Measurements from ENCODE around the gene BDKRB2.

DNA sequence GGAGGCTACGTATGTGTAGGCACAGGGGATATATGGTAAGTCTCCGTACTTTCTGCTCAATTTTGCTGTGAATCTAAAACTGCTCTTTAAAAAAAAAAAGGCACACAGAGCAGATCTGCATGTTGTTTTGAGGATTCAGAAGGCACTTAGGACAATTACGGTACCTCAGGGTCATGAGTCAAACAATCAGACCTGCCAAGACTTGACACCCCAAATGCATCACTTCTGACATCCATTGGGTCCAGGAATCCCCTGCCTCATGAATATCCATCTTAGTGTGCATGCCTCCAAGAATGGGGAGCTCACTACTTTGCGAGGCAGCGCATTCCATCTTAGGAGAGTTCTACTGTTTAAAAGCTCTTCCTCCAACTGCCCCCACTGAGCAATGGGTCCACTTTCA is 3.0 kb downstream of the BDKRB2 start:
- TF ChIP-seq TAF1 (IDR thresholded peaks at IDR 0.05; ENCODE audit: borderline replicate concordance, insufficient read depth, low read length): no peak
- no peak for TF ChIP-seq POLR2AphosphoS5 (IDR thresholded peaks at IDR 0.05; ENCODE audit: low read depth, low read length)
- TF ChIP-seq, protein P1, sequence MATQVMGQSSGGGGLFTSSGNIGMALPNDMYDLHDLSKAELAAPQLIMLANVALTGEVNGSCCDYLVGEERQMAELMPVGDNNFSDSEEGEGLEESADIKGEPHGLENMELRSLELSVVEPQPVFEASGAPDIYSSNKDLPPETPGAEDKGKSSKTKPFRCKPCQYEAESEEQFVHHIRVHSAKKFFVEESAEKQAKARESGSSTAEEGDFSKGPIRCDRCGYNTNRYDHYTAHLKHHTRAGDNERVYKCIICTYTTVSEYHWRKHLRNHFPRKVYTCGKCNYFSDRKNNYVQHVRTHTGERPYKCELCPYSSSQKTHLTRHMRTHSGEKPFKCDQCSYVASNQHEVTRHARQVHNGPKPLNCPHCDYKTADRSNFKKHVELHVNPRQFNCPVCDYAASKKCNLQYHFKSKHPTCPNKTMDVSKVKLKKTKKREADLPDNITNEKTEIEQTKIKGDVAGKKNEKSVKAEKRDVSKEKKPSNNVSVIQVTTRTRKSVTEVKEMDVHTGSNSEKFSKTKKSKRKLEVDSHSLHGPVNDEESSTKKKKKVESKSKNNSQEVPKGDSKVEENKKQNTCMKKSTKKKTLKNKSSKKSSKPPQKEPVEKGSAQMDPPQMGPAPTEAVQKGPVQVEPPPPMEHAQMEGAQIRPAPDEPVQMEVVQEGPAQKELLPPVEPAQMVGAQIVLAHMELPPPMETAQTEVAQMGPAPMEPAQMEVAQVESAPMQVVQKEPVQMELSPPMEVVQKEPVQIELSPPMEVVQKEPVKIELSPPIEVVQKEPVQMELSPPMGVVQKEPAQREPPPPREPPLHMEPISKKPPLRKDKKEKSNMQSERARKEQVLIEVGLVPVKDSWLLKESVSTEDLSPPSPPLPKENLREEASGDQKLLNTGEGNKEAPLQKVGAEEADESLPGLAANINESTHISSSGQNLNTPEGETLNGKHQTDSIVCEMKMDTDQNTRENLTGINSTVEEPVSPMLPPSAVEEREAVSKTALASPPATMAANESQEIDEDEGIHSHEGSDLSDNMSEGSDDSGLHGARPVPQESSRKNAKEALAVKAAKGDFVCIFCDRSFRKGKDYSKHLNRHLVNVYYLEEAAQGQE (IDR thresholded peaks at IDR 0.05; ENCODE audit: insufficient read depth in 1 of 2, low read depth in 2 of 2, low read length in 2 of 2): no peak
- no peak for TF ChIP-seq SIN3A (IDR thresholded peaks at IDR 0.05; ENCODE audit: borderline replicate concordance, insufficient read depth, low read length)
- TF ChIP-seq FOXP2 (optimal IDR thresholded peaks at IDR 0.05; ENCODE audit: borderline replicate concordance, extremely low read depth, extremely low read length, insufficient read depth): no peak

All from PFSK-1 (cell line).